ENCODE data around the gene ARHGAP26. TPM values are rescaled to one million over a fixed set of nuclear protein-coding genes. Genes with fewer than 3 reads are reported as not detected.
A peak's percentile ranks its signal among the peaks of the same experiment; 100 is the strongest.

Gene ARHGAP26
- total RNA-seq, 1 donor from 2014 or later, result 17.1 TPM

GRCh38 chr5:142794537-142794936, 24.4 kb downstream of the ARHGAP26 start:
- H3K27me3 ChIP-seq (ENCODE audit: control insufficient read depth, insufficient read depth, low read length), result no peaks in the 10 kb centered on the region
- DNase-seq (ENCODE audit: low read depth), result no peak
- FAIRE-seq, result no peak
- TF ChIP-seq, protein P1, sequence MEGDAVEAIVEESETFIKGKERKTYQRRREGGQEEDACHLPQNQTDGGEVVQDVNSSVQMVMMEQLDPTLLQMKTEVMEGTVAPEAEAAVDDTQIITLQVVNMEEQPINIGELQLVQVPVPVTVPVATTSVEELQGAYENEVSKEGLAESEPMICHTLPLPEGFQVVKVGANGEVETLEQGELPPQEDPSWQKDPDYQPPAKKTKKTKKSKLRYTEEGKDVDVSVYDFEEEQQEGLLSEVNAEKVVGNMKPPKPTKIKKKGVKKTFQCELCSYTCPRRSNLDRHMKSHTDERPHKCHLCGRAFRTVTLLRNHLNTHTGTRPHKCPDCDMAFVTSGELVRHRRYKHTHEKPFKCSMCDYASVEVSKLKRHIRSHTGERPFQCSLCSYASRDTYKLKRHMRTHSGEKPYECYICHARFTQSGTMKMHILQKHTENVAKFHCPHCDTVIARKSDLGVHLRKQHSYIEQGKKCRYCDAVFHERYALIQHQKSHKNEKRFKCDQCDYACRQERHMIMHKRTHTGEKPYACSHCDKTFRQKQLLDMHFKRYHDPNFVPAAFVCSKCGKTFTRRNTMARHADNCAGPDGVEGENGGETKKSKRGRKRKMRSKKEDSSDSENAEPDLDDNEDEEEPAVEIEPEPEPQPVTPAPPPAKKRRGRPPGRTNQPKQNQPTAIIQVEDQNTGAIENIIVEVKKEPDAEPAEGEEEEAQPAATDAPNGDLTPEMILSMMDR (IDR thresholded peaks at IDR 0.05; ENCODE audit: insufficient read depth, low read length, severe bottlenecking), result no peak
- H3K36me3 ChIP-seq (ENCODE audit: control insufficient read depth, insufficient read depth, low read length), result no peaks in the 10 kb centered on the region
- H3K4me3 ChIP-seq (ENCODE audit: low read depth, low read length), result no peak overlapping the region

GRCh38 chr5:142795251-142795650, 25.1 kb downstream of the ARHGAP26 start:
- no peaks in the 10 kb centered on the region for H3K36me3 ChIP-seq (ENCODE audit: control insufficient read depth, insufficient read depth, low read length)
- TF ChIP-seq, protein P1 (IDR thresholded peaks at IDR 0.05; ENCODE audit: insufficient read depth, low read length, severe bottlenecking), result no peak
- H3K4me3 ChIP-seq (ENCODE audit: low read depth, low read length), result no peak overlapping the region
- H3K27me3 ChIP-seq (ENCODE audit: control insufficient read depth, insufficient read depth, low read length), result no peaks in the 10 kb centered on the region
- no peak for DNase-seq (ENCODE audit: low read depth)
- FAIRE-seq, result no peak

GRCh38 chr5:142796492-142797109, 26.4 kb downstream of the ARHGAP26 start:
- DNase-seq (ENCODE audit: low read depth) (no peak), FAIRE-seq (no peak)
- Histone ChIP-seq H3K4me3 (ENCODE audit: low read depth, low read length) (no peak overlapping the region), H3K27me3 (ENCODE audit: control insufficient read depth, insufficient read depth, low read length) (no peaks in the 10 kb centered on the region), H3K36me3 (ENCODE audit: control insufficient read depth, insufficient read depth, low read length) (no peaks in the 10 kb centered on the region)
- TF ChIP-seq, protein P1 (IDR thresholded peaks at IDR 0.05; ENCODE audit: insufficient read depth, low read length, severe bottlenecking), result no peak

GRCh38 chr5:142797420-142797819, 27.2 kb downstream of the ARHGAP26 start:
- H3K4me3 ChIP-seq (ENCODE audit: low read depth, low read length), result no peak overlapping the region
- H3K27me3 ChIP-seq (ENCODE audit: control insufficient read depth, insufficient read depth, low read length), result no peaks in the 10 kb centered on the region
- TF ChIP-seq, protein P1 (IDR thresholded peaks at IDR 0.05; ENCODE audit: insufficient read depth, low read length, severe bottlenecking), result no peak
- DNase-seq (ENCODE audit: low read depth) (no peak), FAIRE-seq (no peak)
- H3K36me3 ChIP-seq (ENCODE audit: control insufficient read depth, insufficient read depth, low read length), result no peaks in the 10 kb centered on the region

DNA sequence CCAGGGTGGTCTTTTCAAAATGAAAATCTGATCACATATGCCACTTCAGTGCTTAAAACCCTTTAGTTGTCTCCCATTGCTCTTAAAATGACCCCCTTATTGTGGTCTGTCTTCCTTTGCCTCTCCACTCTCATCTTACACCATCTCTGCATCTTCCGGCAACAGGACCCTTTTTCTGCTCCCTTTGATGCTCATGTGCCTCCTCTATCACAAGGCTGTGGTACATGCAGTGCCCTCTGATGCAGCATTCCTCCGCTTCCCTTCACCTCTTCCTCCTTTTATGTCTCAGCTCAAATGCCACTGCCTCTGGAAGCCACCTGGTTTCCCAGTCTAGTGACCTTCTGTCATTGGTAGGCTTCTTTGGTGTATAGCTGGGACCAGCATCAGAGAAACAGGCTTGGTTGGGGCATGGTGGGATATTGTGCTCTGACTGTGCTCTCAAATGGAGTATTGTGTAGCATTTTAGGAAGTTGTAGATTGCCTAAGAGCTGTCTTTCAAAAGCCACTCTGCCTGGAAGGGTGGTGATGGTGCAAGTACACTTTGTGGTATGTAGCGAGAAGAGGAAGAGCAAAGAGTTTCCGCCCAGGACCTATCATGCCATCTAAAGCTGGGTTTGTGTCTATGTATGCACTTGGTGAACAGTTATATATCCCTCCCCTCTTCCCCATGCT, 28.1 kb downstream of the ARHGAP26 start:
- no peak overlapping the region for H3K4me3 ChIP-seq (ENCODE audit: low read depth, low read length)
- no peaks in the 10 kb centered on the region for H3K27me3 ChIP-seq (ENCODE audit: control insufficient read depth, insufficient read depth, low read length)
- FAIRE-seq, result peak; percentile 32
- TF ChIP-seq, protein P1 (IDR thresholded peaks at IDR 0.05; ENCODE audit: insufficient read depth, low read length, severe bottlenecking), result no peak
- no peak for DNase-seq (ENCODE audit: low read depth)
- no peaks in the 10 kb centered on the region for H3K36me3 ChIP-seq (ENCODE audit: control insufficient read depth, insufficient read depth, low read length)

Data from bronchial epithelial cell (primary cell).